ENCODE results near the gene NPIPB13. TPM values are rescaled to one million over a fixed set of nuclear protein-coding genes. Genes with fewer than 3 reads are reported as not detected.

Gene NPIPB13
- total RNA-seq, 4 donors from 2014 or later: under 0.01 to 4.1 (median 0.90) TPM

Small RNA genes lying within 50 kb of the gene (small RNA-seq; reads per million reads assigned to genes)
- 0 reads per million in 3 donors for gene AC106782.4

Other genes starting within 250 kb of the NPIPB13 start
- gene DOC2A, start 237.5 kb downstream of the NPIPB13 start, total RNA-seq: under 1 TPM in 2 of 4 donors, not detected in 2; 0.50 to 0.83 TPM
- gene C16orf92, start 225.3 kb downstream of the NPIPB13 start, total RNA-seq: not detected
- under 1 TPM in 1 of 4 donors, not detected in 3; 0.23 TPM for gene TLCD3B, start 217.2 kb downstream of the NPIPB13 start, total RNA-seq
- 1,000 to 10,000 TPM; 1,300 to 1,765 (median 1,454) TPM for gene ALDOA, start 182.7 kb downstream of the NPIPB13 start, total RNA-seq
- 10 to 100 TPM; 43.6 to 61.3 (median 51.5) TPM for gene PPP4C, start 172.5 kb downstream of the NPIPB13 start, total RNA-seq
- 1 to 10 TPM in 1 of 4 donors, under 1 TPM in 3; 0.42 to 1.3 (median 0.67) TPM for gene TBX6, start 156.6 kb downstream of the NPIPB13 start, total RNA-seq
- 100 to 1,000 TPM in 3 of 4 donors, 10 to 100 TPM in 1; 72.7 to 222 (median 154) TPM for gene YPEL3, start 152.3 kb downstream of the NPIPB13 start, total RNA-seq
- gene GDPD3, start 134.9 kb downstream of the NPIPB13 start, total RNA-seq: 1 to 10 TPM in 3 of 4 donors, under 1 TPM in 1; 0.66 to 3.7 (median 2.2) TPM
- 10 to 100 TPM; 40.4 to 70.8 (median 56.9) TPM for gene MAPK3, start 125.3 kb downstream of the NPIPB13 start, total RNA-seq
- 10 to 100 TPM; 11.0 to 33.5 (median 23.1) TPM for gene CORO1A, start 64.9 kb downstream of the NPIPB13 start, total RNA-seq
- gene BOLA2B, start 54.8 kb downstream of the NPIPB13 start, total RNA-seq: 100 to 1,000 TPM in 2 of 4 donors, 10 to 100 TPM in 2; 43.4 to 205 (median 116) TPM
- gene SLX1A, start 54.6 kb downstream of the NPIPB13 start, total RNA-seq: 10 to 100 TPM; 12.9 to 27.1 (median 23.1) TPM
- 10 to 100 TPM in 3 of 4 donors, 1 to 10 TPM in 1; 2.5 to 23.7 (median 15.0) TPM for gene SULT1A3, start 49.2 kb downstream of the NPIPB13 start, total RNA-seq
- gene CD2BP2, start 106.8 kb upstream of the NPIPB13 start, total RNA-seq: 10 to 100 TPM; 24.9 to 63.9 (median 41.8) TPM
- 10 to 100 TPM; 21.2 to 41.5 (median 29.4) TPM for gene TBC1D10B, start 122.0 kb upstream of the NPIPB13 start, total RNA-seq
- gene MYL11, start 126.3 kb upstream of the NPIPB13 start, total RNA-seq: not detected
- gene SEPTIN1, start 134.1 kb upstream of the NPIPB13 start, total RNA-seq: 1 to 10 TPM in 2 of 4 donors, under 1 TPM in 2; 0.86 to 2.5 (median 1.4) TPM
- gene ZNF48, start 146.9 kb upstream of the NPIPB13 start, total RNA-seq: 10 to 100 TPM in 3 of 4 donors, 1 to 10 TPM in 1; 8.3 to 17.6 (median 12.8) TPM
- gene ZNF771, start 159.1 kb upstream of the NPIPB13 start, total RNA-seq: 10 to 100 TPM; 20.1 to 25.3 (median 22.7) TPM
- 10 to 100 TPM; 11.1 to 21.7 (median 14.1) TPM for gene DCTPP1, start 181.6 kb upstream of the NPIPB13 start, total RNA-seq
- 10 to 100 TPM; 26.5 to 37.6 (median 33.8) TPM for gene SEPHS2, start 197.4 kb upstream of the NPIPB13 start, total RNA-seq
- 1 to 10 TPM; 1.5 to 2.7 (median 2.5) TPM for gene ITGAL, start 224.3 kb upstream of the NPIPB13 start, total RNA-seq